Kidney epithelial cell (primary cell): ENCODE data around the gene CYP20A1. TPM values are rescaled to one million over a fixed set of nuclear protein-coding genes. Genes with fewer than 3 reads are reported as not detected.
"Not testable (repeated sequence)": the region's sequence is repeated elsewhere in the genome, so short reads cannot be mapped to it uniquely, and the experiment has no call there.

Experiments used
- DNase-seq: peaks from one replicate; pipeline ENCODE4 v3.0.0-alpha.2; 2010; ENCODE audit warnings: low read depth
- H3K27me3 ChIP-seq: 2 replicates; pipeline ENCODE4 v1.6.0; 2011; ENCODE audit warnings: low read length; ENCODE audit not compliant: control insufficient read depth, insufficient read depth
- H3K36me3 ChIP-seq: 2 replicates; pipeline ENCODE4 v1.5.1; 2011; ENCODE audit warnings: low read length; ENCODE audit not compliant: control insufficient read depth, insufficient read depth
- H3K4me3 ChIP-seq: 2 replicates; pipeline ENCODE4 v1.5.1; 2011; ENCODE audit warnings: low read depth, mild to moderate bottlenecking, control low read depth, low read length
- CTCF ChIP-seq: IDR thresholded peaks from 2 replicates; pipeline ENCODE4 v1.5.1; 2011; ENCODE audit warnings: mild to moderate bottlenecking, moderate library complexity, low read length, control low read depth, inconsistent platforms; ENCODE audit not compliant: insufficient read depth, poor library complexity, severe bottlenecking
- total RNA-seq: library from RNA; depleted of rRNA; stranded (reverse); fragments of >200 nt; gene quantifications from 2 replicates; pipeline ENCODE4 v1.2.3, GENCODE V29; 2015

The CYP20A1 gene
- total RNA-seq, 1 donor from 2014 or later = 24.9 TPM

DNA sequence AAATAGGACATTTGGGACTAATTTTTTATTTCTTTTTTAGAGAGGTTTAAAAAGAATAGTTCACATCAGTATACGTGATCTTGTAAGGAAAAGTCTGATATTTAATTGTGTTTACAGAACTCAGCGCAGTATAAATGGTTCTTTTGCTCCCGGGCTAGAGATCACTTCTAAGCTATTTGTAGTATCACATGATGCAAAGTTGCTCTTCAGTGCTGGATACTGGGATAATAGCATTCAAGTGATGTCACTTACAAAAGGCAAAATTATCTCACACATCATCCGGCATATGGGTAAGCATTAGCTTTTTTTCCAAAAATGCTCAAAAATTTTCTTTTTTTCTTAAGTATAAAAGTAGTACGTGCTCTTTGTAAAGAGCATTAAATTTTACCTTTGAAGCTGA lies 37.4 kb upstream of the CYP20A1 start:
- H3K4me3 ChIP-seq = no peak overlapping the region
- H3K36me3 ChIP-seq = no peaks in the 10 kb centered on the region
- no peaks in the 10 kb centered on the region for H3K27me3 ChIP-seq
- no peak for TF ChIP-seq CTCF
- no peak for DNase-seq

DNA sequence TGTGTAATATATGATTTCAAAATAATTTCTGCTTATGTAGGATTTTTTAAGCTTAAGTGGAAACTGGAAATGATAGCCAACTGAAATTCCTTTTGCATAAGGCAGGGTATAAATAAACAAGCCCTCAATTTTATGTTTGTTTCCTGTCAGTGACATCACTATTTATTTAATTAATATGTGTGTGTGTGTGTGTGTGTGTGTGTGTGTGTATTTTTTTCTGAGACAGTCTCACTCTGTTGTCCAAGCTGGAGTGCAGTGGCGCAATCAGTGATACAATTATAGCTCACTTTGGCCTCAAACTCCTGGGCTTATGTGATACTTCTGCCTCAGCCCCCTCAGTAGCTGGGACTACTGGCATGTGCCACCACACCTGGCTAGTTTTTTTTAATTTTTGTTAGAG lies 29.3 kb upstream of the CYP20A1 start:
- DNase-seq = no peak
- H3K27me3 ChIP-seq = no peaks in the 10 kb centered on the region
- H3K4me3 ChIP-seq = no peak overlapping the region
- H3K36me3 ChIP-seq = no peaks in the 10 kb centered on the region
- TF ChIP-seq CTCF = no peak

GRCh38 chr2:203225423-203226039 lies 13.3 kb upstream of the CYP20A1 start:
- peak; percentile 75 for TF ChIP-seq CTCF
- Histone ChIP-seq H3K27me3 (no peaks in the 10 kb centered on the region), H3K4me3 (no peak overlapping the region), H3K36me3 (no peaks in the 10 kb centered on the region)
- no peak for DNase-seq

DNA sequence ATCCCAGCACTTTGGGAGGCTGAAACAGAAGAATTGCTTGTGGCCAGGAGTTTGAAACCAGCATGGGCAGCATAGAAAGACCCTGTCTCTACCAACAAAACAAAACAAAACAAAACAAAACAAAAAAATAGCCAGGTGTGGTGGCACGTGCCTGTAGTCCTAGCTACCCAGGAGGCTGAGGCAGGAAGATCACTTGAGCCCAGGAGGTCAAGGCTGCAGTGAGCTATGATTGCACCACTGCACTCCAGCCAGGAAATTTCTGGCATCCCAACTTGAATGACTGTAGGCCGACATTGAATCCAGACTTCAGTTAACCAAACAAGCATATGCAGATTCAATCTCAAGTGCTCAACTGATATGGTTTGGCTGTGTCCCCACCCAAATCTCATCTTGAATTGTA lies 9.1 kb upstream of the CYP20A1 start:
- H3K4me3 ChIP-seq, DNase-seq, H3K27me3 ChIP-seq: not testable (repeated sequence)

GRCh38 chr2:203237346-203238238 lies 1.2 kb upstream of the CYP20A1 start:
- Histone ChIP-seq H3K4me3 (no peak overlapping the region), H3K27me3 (no peaks in the 10 kb centered on the region), H3K36me3 (no peaks in the 10 kb centered on the region)
- no peak for TF ChIP-seq CTCF
- no peak for DNase-seq

More for the DNA sequence above, 9.1 kb upstream of the CYP20A1 start:
- not testable (repeated sequence) for H3K36me3 ChIP-seq

DNA sequence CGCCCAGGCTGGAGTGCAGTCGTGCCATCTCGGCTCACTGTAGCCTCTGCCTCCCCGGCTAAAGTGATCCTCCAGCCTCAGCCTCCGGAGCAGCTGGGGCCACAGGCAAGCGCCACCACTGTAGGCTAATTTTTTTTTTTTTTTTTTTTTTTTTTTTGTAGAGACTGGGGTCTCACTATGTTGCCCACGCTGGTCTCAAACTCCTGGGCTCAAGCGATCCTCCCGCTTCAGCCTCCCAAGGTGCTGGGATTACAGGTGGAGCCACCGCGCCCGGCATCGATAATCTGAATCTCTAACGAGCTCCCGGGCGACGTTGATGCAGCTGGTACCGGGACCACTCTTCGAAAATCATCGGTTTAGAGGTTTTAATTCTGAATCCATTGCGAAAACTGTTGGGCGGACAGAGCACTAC lies 520 bp upstream of the CYP20A1 start:
- H3K27me3 ChIP-seq = no peaks in the 10 kb centered on the region
- no peak for DNase-seq
- H3K36me3 ChIP-seq = no peaks in the 10 kb centered on the region
- peak overlapping the region; percentile 92 for H3K4me3 ChIP-seq
- no peak for TF ChIP-seq CTCF
